Measurements from ENCODE around the gene GSG1L2. TPM values are rescaled to one million over a fixed set of nuclear protein-coding genes. Genes with fewer than 3 reads are reported as not detected.

GSG1L2 gene
- total and polyA plus RNA-seq, 4 donors, result not detected

DNA sequence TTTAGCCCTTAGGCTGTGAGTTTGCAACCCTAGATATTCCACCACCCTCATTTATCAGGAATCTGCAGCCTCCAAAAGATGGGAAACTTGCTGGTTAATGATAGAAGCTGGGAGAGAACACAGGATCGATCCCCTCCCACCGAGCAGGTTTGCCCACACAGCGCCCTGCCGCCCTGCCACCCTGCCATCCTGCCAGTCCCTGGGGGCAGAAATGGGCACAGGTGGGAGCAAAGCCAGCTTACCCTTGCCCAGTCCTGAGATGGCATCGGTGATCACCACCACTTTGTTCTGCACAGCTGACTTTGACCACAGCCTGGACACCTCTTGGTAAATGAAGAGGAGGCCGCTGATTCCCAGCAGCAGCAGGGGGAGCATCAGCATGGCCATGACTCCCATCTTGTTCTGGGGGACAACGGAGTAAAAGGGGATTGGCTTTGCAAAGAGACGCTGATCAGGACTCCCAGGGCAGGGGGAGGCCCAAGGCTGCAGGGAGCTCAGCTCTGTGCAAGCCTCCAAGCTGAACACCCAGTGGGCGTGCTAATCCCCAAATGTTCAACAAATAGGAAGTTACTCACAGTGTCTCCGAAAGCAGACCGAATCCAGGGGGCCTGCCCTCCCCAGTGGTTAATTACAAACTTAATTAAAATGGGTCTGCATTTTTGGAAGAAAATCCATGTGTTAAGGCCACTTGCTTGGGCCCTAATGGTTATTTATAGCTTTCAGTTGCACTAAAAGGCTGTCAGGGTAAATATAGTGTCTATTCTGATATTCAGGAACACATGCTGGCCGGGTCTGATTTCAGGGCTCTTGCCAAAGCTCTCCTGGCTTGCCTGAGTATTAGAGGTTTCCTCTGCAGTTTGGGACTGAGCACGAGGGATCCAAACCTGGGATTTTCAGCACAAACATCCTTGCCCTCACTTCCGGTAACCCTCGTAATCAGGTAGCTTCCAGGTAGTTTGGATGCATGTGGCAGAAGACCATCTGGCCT lies 30.7 kb downstream of the GSG1L2 start, which contains the start of gene DHRS7C:
Gene DHRS7C (minus strand): TSS at position 704 of the 988 bp plus-strand sequence. CDS start 308 bp downstream, at position 396.
- Histone ChIP-seq H3K4me1 (ENCODE audit: control insufficient read depth in 4 of 4, insufficient read depth in 4 of 4, low read length in 3 of 4) (no peaks in the 10 kb centered on the region), H3K27me3 (ENCODE audit: control insufficient read depth in 4 of 4, insufficient read depth in 4 of 4, low read length in 3 of 4) (peaks cover 0 to 3% (median 0%) of the 10 kb centered on the region in 4 donors), H3K9me3 (ENCODE audit: control insufficient read depth in 4 of 4, low read length in 3 of 4) (no peaks in the 10 kb centered on the region), H3K4me3 (ENCODE audit: low read depth in 1 of 3, low read length in 3 of 3) (no peak within 1 kb of the TSS), H3K36me3 (ENCODE audit: control insufficient read depth in 4 of 4, insufficient read depth in 3 of 4, low read depth in 1 of 4, low read length in 3 of 4) (no peaks in the 10 kb centered on the region), H3K27ac (ENCODE audit: low read depth in 1 of 2, low read length in 2 of 2) (no peak within 1 kb of the TSS), H3K9ac (ENCODE audit: low read depth in 1 of 2, low read length in 2 of 2) (no peak within 1 kb of the TSS)
- no peak for TF ChIP-seq EGR1 (IDR thresholded peaks at IDR 0.05; ENCODE audit: low read depth in 2 of 2)
- TF ChIP-seq, protein P1, sequence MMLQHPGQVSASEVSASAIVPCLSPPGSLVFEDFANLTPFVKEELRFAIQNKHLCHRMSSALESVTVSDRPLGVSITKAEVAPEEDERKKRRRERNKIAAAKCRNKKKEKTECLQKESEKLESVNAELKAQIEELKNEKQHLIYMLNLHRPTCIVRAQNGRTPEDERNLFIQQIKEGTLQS (IDR thresholded peaks at IDR 0.05), result no peak
- no peak for TF ChIP-seq TAF1 (conservative IDR thresholded peaks at IDR 0.05)
- TF ChIP-seq HNF4G (IDR thresholded peaks at IDR 0.05), result no peak
- no peak for TF ChIP-seq JUND (IDR thresholded peaks at IDR 0.05)
- TF ChIP-seq, protein P2, sequence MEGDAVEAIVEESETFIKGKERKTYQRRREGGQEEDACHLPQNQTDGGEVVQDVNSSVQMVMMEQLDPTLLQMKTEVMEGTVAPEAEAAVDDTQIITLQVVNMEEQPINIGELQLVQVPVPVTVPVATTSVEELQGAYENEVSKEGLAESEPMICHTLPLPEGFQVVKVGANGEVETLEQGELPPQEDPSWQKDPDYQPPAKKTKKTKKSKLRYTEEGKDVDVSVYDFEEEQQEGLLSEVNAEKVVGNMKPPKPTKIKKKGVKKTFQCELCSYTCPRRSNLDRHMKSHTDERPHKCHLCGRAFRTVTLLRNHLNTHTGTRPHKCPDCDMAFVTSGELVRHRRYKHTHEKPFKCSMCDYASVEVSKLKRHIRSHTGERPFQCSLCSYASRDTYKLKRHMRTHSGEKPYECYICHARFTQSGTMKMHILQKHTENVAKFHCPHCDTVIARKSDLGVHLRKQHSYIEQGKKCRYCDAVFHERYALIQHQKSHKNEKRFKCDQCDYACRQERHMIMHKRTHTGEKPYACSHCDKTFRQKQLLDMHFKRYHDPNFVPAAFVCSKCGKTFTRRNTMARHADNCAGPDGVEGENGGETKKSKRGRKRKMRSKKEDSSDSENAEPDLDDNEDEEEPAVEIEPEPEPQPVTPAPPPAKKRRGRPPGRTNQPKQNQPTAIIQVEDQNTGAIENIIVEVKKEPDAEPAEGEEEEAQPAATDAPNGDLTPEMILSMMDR (IDR thresholded peaks at IDR 0.05; ENCODE audit: low read depth, low read length, missing input control), result no peak
- no peak for TF ChIP-seq SP1 (IDR thresholded peaks at IDR 0.05)
- no peak for TF ChIP-seq GABPA (IDR thresholded peaks at IDR 0.05 in 1 of 2, conservative IDR thresholded peaks at IDR 0.05 in 1 of 2)
- TF ChIP-seq FOXA1 (IDR thresholded peaks at IDR 0.05), result no peak
- TF ChIP-seq REST (IDR thresholded peaks at IDR 0.05), result no peak
- TF ChIP-seq RXRA (IDR thresholded peaks at IDR 0.05), result no peak
- WGBS, result 77% methylated on average over 15 of the region's 15 CpGs
- DNase-seq (ENCODE audit: low spot score), result no peak

DNA sequence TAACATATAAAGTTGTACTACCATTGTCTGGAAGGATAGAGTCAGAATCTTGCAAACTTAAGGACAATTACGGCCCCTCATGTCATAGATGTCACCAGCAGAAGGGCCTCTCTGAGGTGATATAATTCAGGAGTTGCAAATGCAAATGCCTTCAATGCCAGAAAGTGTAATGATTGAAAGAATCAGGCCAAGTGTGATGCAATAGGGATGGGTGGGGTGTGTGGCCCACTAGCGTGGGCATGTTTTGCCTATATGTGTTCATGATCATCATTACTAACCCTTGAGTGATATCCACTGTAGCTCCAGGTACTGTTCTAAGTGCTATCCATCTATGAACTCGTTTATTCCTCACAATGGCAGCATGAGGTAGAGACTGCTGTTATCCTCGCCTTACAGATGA lies 31.6 kb downstream of the GSG1L2 start:
- 70% methylated on average over 4 of the region's 4 CpGs for whole genome bisulfite sequencing
- no peaks in the 10 kb centered on the region for H3K4me1 ChIP-seq (ENCODE audit: control insufficient read depth in 4 of 4, insufficient read depth in 4 of 4, low read length in 3 of 4)

More for the DNA sequence above, 31.6 kb downstream of the GSG1L2 start:
- H3K27ac ChIP-seq (ENCODE audit: low read depth in 1 of 2, low read length in 2 of 2), result no peak overlapping the region
- H3K9me3 ChIP-seq (ENCODE audit: control insufficient read depth in 4 of 4, low read length in 3 of 4), result no peaks in the 10 kb centered on the region
- no peaks in the 10 kb centered on the region for H3K36me3 ChIP-seq (ENCODE audit: control insufficient read depth in 4 of 4, insufficient read depth in 3 of 4, low read depth in 1 of 4, low read length in 3 of 4)
- H3K9ac ChIP-seq (ENCODE audit: low read depth in 1 of 2, low read length in 2 of 2), result no peak overlapping the region
- TF ChIP-seq SP1 (IDR thresholded peaks at IDR 0.05), result no peak
- TF ChIP-seq TAF1 (conservative IDR thresholded peaks at IDR 0.05), result no peak
- TF ChIP-seq, protein P3, sequence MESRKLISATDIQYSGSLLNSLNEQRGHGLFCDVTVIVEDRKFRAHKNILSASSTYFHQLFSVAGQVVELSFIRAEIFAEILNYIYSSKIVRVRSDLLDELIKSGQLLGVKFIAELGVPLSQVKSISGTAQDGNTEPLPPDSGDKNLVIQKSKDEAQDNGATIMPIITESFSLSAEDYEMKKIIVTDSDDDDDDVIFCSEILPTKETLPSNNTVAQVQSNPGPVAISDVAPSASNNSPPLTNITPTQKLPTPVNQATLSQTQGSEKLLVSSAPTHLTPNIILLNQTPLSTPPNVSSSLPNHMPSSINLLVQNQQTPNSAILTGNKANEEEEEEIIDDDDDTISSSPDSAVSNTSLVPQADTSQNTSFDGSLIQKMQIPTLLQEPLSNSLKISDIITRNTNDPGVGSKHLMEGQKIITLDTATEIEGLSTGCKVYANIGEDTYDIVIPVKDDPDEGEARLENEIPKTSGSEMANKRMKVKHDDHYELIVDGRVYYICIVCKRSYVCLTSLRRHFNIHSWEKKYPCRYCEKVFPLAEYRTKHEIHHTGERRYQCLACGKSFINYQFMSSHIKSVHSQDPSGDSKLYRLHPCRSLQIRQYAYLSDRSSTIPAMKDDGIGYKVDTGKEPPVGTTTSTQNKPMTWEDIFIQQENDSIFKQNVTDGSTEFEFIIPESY (IDR thresholded peaks at IDR 0.05), result no peak
- no peak for TF ChIP-seq EGR1 (IDR thresholded peaks at IDR 0.05; ENCODE audit: low read depth in 2 of 2)
- no peak for TF ChIP-seq GABPA (IDR thresholded peaks at IDR 0.05 in 1 of 2, conservative IDR thresholded peaks at IDR 0.05 in 1 of 2)
- TF ChIP-seq YY1 (IDR thresholded peaks at IDR 0.05), result no peak
- no peak for TF ChIP-seq HNF4G (IDR thresholded peaks at IDR 0.05)
- TF ChIP-seq FOXA1 (IDR thresholded peaks at IDR 0.05), result no peak
- TF ChIP-seq NR2F2 (IDR thresholded peaks at IDR 0.05), result no peak
- TF ChIP-seq RAD21 (IDR thresholded peaks at IDR 0.05), result no peak
- TF ChIP-seq RXRA (IDR thresholded peaks at IDR 0.05), result no peak
- TF ChIP-seq MAX (IDR thresholded peaks at IDR 0.05), result no peak
- TF ChIP-seq JUND (IDR thresholded peaks at IDR 0.05), result no peak
- H3K27me3 ChIP-seq (ENCODE audit: control insufficient read depth in 4 of 4, insufficient read depth in 4 of 4, low read length in 3 of 4), result no peaks in the 10 kb centered on the region
- H3K4me3 ChIP-seq (ENCODE audit: low read depth in 1 of 3, low read length in 3 of 3), result no peak overlapping the region
- DNase-seq (ENCODE audit: low spot score), result no peak

Data from liver (tissue), 9 donors.